Transverse colon (tissue), 4 donors: Measurements from ENCODE around the gene SMIM8. TPM values are rescaled to one million over a fixed set of nuclear protein-coding genes. Genes with fewer than 3 reads are reported as not detected.

ENCODE experiments used
- DNase-seq: peaks from one replicate; pipeline ENCODE4 v3.0.0-alpha.2; 2019
- H3K27ac ChIP-seq, 4 donors: fragments of 200-600 bp; sonication (generic); 2 replicates each; pipeline ENCODE4 v1.5.1; 2016 to 2018; ENCODE audit warnings: inconsistent platforms in 4 of 4
- H3K27me3 ChIP-seq: fragments of 200-600 bp; sonication (generic); 2 replicates; pipeline ENCODE4 v1.5.1; 2017; ENCODE audit warnings: inconsistent platforms
- H3K36me3 ChIP-seq, 4 donors: fragments of 200-600 bp; sonication (generic); 2 replicates each; pipeline ENCODE4 v1.5.1; 2017 to 2019; ENCODE audit warnings: inconsistent platforms in 4 of 4
- H3K4me1 ChIP-seq, 4 donors: fragments of 200-600 bp; sonication (generic); 2 replicates each; pipeline ENCODE4 v1.5.1; 2017 to 2020; ENCODE audit warnings: inconsistent platforms in 4 of 4
- H3K4me3 ChIP-seq, 4 donors: fragments of 200-600 bp; sonication (generic); 1 replicate in 1 of 4; 2 replicates in 3 of 4; pipeline versions ENCODE4 v1.5.1 to v1.6.1; 2017 to 2019; ENCODE audit warnings: inconsistent platforms in 4 of 4
- H3K9me3 ChIP-seq, 2 donors: fragments of 200-600 bp; sonication (generic); 2 replicates each; pipeline ENCODE4 v1.5.1; 2017 to 2019; ENCODE audit warnings: inconsistent platforms in 2 of 2
- EP300 ChIP-seq: sonication (generic); formaldehyde crosslinking; IDR thresholded peaks from one replicate; pipeline ENCODE4 v1.6.1; 2017; ENCODE audit warnings: antibody characterized with exemption, low read depth
- POLR2A ChIP-seq: fragments of 450-650 bp; IDR thresholded peaks from one replicate; pipeline ENCODE4 v1.6.1; 2016; ENCODE audit warnings: antibody characterized with exemption, mild to moderate bottlenecking, moderate library complexity
- POLR2AphosphoS5 ChIP-seq, 3 donors: sonication (generic); formaldehyde crosslinking; IDR thresholded peaks; one replicate each; pipeline ENCODE4 v1.6.1; 2016; ENCODE audit warnings: antibody characterized with exemption in 3 of 3
- whole genome bisulfite sequencing, 2 donors: methylation state at CpG; one replicate each; pipeline ENCODE4 v1.1.5; 2018; ENCODE audit warnings: low coverage in 1 of 2; 5-methylcytosine and 5-hydroxymethylcytosine counted together
- in situ Hi-C, 4 donors: fragments of 200-750 bp; cut with MboI; loops; one replicate each; pipeline versions ENCODE4 v1.15.0 to v1.15.1; 2017; ENCODE audit warnings: low sequenced_read_pairs in 3 of 4, low pct_ligation_motif_present in 1 of 4, low pct_unique_long_range_greater_than_20kb in 1 of 4
- intact Hi-C: fragments of 100-400 bp; cut with DNase I; formaldehyde crosslinking; loops from one replicate; pipeline ENCODE4 v1.15.1; 2023; ENCODE audit warnings: low total_unique reads
- total RNA-seq, 4 donors: library from RNA; depleted of rRNA; stranded (reverse); fragments of >200 nt; gene quantifications; one replicate each; pipeline ENCODE4 v1.1.0, GENCODE V29; 2016
- TF ChIP-seq, protein P1 (sequence below), 5 experiments: fragments of 200-600 bp in 3 of 5; fragments of 450-650 bp in 2 of 5; sonication (generic) in 3 of 5; IDR thresholded peaks; 1 replicate in 2 of 5; 2 replicates in 3 of 5; pipeline ENCODE4 v1.5.1; 2016 to 2017; ENCODE audit warnings: antibody characterized with exemption in 5 of 5, inconsistent platforms in 3 of 5, mild to moderate bottlenecking in 2 of 5, moderate library complexity in 1 of 5

Gene SMIM8
- total RNA-seq, 4 donors from 2014 or later: 14.2 to 20.5 (median 18.4) TPM

DNA sequence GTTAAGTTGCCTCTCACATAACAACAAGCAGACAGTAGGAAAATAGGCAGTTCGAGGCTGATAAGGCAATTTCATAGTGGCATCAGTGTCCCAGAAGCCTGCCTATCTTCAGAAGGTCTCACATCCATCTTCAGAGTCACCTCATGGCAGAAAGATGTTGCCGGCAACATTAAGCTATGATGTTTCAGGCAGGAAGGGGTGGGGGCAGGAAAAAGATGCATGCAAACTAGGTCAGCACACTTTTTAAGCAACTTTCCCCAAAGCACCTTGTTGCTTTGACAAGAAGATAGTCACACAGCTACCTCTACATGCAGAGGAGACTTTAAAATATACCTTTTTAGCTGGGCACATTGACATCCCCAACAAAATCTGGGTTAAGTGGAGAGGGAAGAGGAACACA, 43.2 kb upstream of the SMIM8 start:
- no peak overlapping the region for H3K27ac ChIP-seq
- no peak overlapping the region for H3K4me3 ChIP-seq
- H3K36me3 ChIP-seq: no peaks in the 10 kb centered on the region
- H3K9me3 ChIP-seq: no peaks in the 10 kb centered on the region
- 53 to 56% methylated on average over 2 of the region's 2 CpGs for WGBS, 2 donors
- peaks cover 0 to 16% (median 1%) of the 10 kb centered on the region in 4 donors for H3K4me1 ChIP-seq
- in situ Hi-C loops (no loop called here), intact Hi-C loops (no loop called here)
- no peak for DNase-seq
- H3K27me3 ChIP-seq: no peaks in the 10 kb centered on the region
- no peak for TF ChIP-seq POLR2A
- TF ChIP-seq, protein P1, sequence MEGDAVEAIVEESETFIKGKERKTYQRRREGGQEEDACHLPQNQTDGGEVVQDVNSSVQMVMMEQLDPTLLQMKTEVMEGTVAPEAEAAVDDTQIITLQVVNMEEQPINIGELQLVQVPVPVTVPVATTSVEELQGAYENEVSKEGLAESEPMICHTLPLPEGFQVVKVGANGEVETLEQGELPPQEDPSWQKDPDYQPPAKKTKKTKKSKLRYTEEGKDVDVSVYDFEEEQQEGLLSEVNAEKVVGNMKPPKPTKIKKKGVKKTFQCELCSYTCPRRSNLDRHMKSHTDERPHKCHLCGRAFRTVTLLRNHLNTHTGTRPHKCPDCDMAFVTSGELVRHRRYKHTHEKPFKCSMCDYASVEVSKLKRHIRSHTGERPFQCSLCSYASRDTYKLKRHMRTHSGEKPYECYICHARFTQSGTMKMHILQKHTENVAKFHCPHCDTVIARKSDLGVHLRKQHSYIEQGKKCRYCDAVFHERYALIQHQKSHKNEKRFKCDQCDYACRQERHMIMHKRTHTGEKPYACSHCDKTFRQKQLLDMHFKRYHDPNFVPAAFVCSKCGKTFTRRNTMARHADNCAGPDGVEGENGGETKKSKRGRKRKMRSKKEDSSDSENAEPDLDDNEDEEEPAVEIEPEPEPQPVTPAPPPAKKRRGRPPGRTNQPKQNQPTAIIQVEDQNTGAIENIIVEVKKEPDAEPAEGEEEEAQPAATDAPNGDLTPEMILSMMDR (IDR thresholded peaks at IDR 0.05): no peak
- TF ChIP-seq EP300: no peak
- TF ChIP-seq POLR2AphosphoS5 (IDR thresholded peaks at IDR 0.05): no peak

DNA sequence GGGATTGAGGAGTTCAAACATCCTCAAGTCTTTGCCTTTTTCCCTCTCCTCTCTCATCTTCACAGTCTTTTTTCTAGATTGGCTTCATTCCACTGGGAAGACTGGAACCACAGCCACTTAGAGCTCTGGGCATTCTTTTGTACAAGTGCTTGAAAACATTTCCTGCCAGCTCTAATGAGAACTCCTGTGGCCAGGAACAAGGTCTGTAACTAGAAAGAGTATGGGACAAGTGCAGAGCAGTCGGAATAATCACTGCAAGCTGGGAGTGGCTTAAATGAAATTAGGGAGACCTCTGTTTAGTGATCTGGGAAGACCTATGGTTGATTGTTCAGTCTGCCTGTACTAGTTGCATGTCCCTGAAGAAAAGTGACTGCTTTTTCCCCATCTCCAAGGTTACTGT, 41.0 kb upstream of the SMIM8 start:
- Histone ChIP-seq H3K4me3 (no peak overlapping the region), H3K9me3 (no peaks in the 10 kb centered on the region), H3K27ac (no peak overlapping the region), H3K27me3 (no peaks in the 10 kb centered on the region), H3K4me1 (peaks cover 0 to 7% (median under 1%) of the 10 kb centered on the region in 4 donors), H3K36me3 (no peaks in the 10 kb centered on the region)
- no peak for DNase-seq
- WGBS, 2 donors: 70 to 88% methylated on average over 1 of the region's 1 CpG
- intact Hi-C loops: no loop called here
- TF ChIP-seq POLR2AphosphoS5 (IDR thresholded peaks at IDR 0.05): no peak
- no peak for TF ChIP-seq POLR2A
- TF ChIP-seq, protein P1 (IDR thresholded peaks at IDR 0.05): no peak
- no peak for TF ChIP-seq EP300
- in situ Hi-C loops: no loop called here

DNA sequence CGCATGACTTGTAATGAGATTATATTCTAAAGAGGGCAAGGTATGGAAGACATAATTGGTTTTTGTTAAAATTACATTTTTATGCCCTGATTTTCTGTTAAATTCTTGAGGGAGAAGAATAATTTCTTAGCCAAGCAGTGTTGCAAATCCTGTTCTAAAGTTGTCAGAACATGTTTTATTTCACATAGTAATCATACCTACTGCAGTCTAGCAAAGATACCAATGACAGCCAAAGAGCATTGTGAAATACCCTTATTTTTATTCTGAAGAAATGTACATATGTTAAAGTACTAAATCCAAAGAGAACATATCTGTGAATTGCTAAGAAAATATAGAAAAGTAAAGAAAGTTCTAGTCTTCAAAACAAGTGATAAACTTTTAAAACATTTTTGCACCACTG, 39.6 kb upstream of the SMIM8 start:
- no peak overlapping the region for H3K4me3 ChIP-seq
- no peak for TF ChIP-seq POLR2AphosphoS5 (IDR thresholded peaks at IDR 0.05)
- TF ChIP-seq POLR2A: no peak
- TF ChIP-seq EP300: no peak
- TF ChIP-seq, protein P1 (IDR thresholded peaks at IDR 0.05): no peak
- H3K9me3 ChIP-seq: no peaks in the 10 kb centered on the region
- H3K27ac ChIP-seq: no peak overlapping the region
- no peaks in the 10 kb centered on the region for H3K4me1 ChIP-seq
- 94 to 100% methylated on average over 1 of the region's 1 CpG for whole genome bisulfite sequencing, 2 donors
- peaks cover 2% of the 10 kb centered on the region for H3K27me3 ChIP-seq
- H3K36me3 ChIP-seq: no peaks in the 10 kb centered on the region
- intact Hi-C loops: no loop called here
- no peak for DNase-seq
- in situ Hi-C loops: no loop called here

DNA sequence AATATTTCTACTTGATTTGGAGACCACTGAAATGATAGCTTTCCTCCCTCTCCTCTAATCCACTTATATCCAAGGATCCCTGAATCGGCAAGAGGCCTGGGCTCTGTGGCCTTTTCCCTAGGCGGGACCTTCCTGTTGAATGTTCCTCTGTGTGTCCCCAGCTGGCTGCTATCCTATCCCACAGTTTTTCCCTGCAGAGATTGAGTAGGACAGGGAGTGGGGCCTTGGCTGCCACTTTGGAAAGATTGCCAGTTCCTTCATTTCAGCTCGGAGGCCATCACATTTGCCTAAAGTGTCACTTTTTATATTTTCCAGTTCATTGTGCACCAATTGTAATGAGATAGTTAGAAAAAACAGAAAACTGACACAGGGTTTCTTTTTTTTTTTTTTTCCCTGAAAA, 38.9 kb upstream of the SMIM8 start:
- Histone ChIP-seq H3K9me3 (no peaks in the 10 kb centered on the region), H3K36me3 (no peaks in the 10 kb centered on the region), H3K27ac (no peak overlapping the region), H3K27me3 (peaks cover 5% of the 10 kb centered on the region), H3K4me1 (no peaks in the 10 kb centered on the region), H3K4me3 (no peak overlapping the region)
- intact Hi-C loops (no loop called here), in situ Hi-C loops (no loop called here)
- no peak for DNase-seq
- TF ChIP-seq, protein P1 (IDR thresholded peaks at IDR 0.05): no peak
- TF ChIP-seq POLR2A (no peak), POLR2AphosphoS5 (IDR thresholded peaks at IDR 0.05) (no peak), EP300 (no peak)
- 80 to 84% methylated on average over 2 to 3 of the region's 3 CpGs for WGBS, 2 donors
